Endothelial cell (in vitro differentiated cells): ENCODE results near the gene LRRC18. TPM values are rescaled to one million over a fixed set of nuclear protein-coding genes. Genes with fewer than 3 reads are reported as not detected.
A peak's percentile ranks its signal among the peaks of the same experiment; 100 is the strongest.

Source experiments
- DNase-seq: peaks from one replicate; pipeline ENCODE4 v3.0.0; 2021; ENCODE audit warnings: low spot score
- H3K27ac Mint-ChIP-seq: one replicate; pipeline ENCODE4 v1.8.0; 2021; ENCODE audit warnings: mixed read lengths, inconsistent platforms; ENCODE audit not compliant: unreplicated experiment
- H3K27me3 Mint-ChIP-seq: one replicate; pipeline ENCODE4 v1.8.0; 2021; ENCODE audit warnings: mild to moderate bottlenecking, moderate library complexity, mixed read lengths, inconsistent platforms; ENCODE audit not compliant: unreplicated experiment
- H3K36me3 Mint-ChIP-seq: one replicate; pipeline ENCODE4 v1.8.0; 2021; ENCODE audit warnings: mild to moderate bottlenecking, low read depth, mixed read lengths, inconsistent platforms; ENCODE audit not compliant: unreplicated experiment
- H3K4me1 Mint-ChIP-seq: one replicate; pipeline ENCODE4 v1.8.0; 2021; ENCODE audit warnings: mild to moderate bottlenecking, mixed read lengths, inconsistent platforms; ENCODE audit not compliant: unreplicated experiment
- H3K4me3 Mint-ChIP-seq: one replicate; pipeline ENCODE4 v1.8.0; 2021; ENCODE audit warnings: mild to moderate bottlenecking, mixed read lengths, inconsistent platforms; ENCODE audit not compliant: unreplicated experiment
- H3K9me3 Mint-ChIP-seq: one replicate; pipeline ENCODE4 v1.8.0; 2021; ENCODE audit warnings: mixed read lengths, inconsistent platforms; ENCODE audit not compliant: unreplicated experiment
- total RNA-seq: library from RNA; stranded (reverse); fragmentation: NEBNext Ultra II Directional; extraction: Animal tissue kit (Norgen Biotek cat#: 25700); gene quantifications from one replicate; pipeline ENCODE4 v1.2.1, GENCODE V29; 2021; ENCODE audit not compliant: unreplicated experiment
- TF ChIP-seq, protein P1 (sequence below): fragments of 200-600 bp; sonication (generic); IDR thresholded peaks from one replicate; pipeline ENCODE4 v1.5.0; 2021; ENCODE audit warnings: antibody characterized with exemption; ENCODE audit not compliant: unreplicated experiment

Gene LRRC18
- total RNA-seq, 1 donor from 2014 or later = not detected

GRCh38 chr10:48894911-48895802, 44.5 kb downstream of the LRRC18 start:
- no peaks in the 10 kb centered on the region for H3K4me1 Mint-ChIP-seq
- TF ChIP-seq, protein P1, sequence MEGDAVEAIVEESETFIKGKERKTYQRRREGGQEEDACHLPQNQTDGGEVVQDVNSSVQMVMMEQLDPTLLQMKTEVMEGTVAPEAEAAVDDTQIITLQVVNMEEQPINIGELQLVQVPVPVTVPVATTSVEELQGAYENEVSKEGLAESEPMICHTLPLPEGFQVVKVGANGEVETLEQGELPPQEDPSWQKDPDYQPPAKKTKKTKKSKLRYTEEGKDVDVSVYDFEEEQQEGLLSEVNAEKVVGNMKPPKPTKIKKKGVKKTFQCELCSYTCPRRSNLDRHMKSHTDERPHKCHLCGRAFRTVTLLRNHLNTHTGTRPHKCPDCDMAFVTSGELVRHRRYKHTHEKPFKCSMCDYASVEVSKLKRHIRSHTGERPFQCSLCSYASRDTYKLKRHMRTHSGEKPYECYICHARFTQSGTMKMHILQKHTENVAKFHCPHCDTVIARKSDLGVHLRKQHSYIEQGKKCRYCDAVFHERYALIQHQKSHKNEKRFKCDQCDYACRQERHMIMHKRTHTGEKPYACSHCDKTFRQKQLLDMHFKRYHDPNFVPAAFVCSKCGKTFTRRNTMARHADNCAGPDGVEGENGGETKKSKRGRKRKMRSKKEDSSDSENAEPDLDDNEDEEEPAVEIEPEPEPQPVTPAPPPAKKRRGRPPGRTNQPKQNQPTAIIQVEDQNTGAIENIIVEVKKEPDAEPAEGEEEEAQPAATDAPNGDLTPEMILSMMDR = no peak
- H3K4me3 Mint-ChIP-seq = no peak overlapping the region
- H3K27ac Mint-ChIP-seq = no peak overlapping the region
- no peak for DNase-seq
- peaks cover 7% of the 10 kb centered on the region for H3K27me3 Mint-ChIP-seq
- no peaks in the 10 kb centered on the region for H3K36me3 Mint-ChIP-seq
- no peaks in the 10 kb centered on the region for H3K9me3 Mint-ChIP-seq

DNA sequence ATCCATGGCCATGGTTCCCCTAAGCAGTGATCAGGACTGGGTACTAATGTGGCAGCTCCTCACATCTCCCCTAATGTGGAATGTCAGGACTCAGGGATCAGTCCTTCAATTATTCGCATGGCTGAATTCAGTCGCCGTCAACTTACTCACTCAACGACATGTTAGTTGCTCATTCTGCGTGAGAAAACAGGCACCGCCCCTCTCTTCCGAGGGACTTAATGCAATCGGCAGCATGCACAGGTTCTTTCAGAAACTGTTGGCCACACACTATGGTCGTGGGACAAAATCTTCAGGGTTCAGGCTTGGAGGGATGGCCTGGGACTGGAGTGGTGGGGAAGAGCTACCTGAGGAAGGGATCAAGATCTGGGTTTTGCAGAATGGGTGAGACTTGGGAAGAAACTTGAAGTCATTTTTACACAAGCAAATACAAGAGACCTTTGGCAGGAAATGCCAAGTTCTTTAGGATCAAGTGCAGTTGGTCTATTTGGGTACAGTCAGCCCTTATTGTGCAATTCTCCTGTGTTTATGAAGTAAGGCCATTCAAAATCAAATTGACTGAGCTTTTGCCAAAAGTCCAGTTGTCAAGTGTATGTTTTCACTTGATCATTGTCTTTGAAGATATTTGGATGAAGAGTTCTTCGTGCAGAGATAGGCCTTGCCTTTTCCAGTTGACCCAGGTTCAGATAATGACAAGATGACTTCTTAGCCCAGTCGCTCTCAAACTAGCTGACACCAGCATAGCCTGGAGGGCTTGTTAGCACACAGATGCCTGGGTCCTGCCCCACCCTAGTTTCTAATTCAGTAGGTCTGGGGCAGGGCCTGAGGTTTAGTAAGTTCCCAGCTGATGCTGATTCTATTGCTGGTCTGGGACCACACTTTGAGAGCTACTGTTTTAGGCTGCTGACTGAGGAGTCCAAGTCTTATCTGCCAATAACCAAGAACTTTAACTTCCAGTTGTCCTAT, 48.5 kb downstream of the LRRC18 start:
- H3K4me1 Mint-ChIP-seq = no peaks in the 10 kb centered on the region
- no peak overlapping the region for H3K4me3 Mint-ChIP-seq
- H3K9me3 Mint-ChIP-seq = no peaks in the 10 kb centered on the region
- no peak for DNase-seq
- peaks cover 7% of the 10 kb centered on the region for H3K27me3 Mint-ChIP-seq
- TF ChIP-seq, protein P1 = no peak
- H3K27ac Mint-ChIP-seq = peak overlapping the region; percentile 44
- no peaks in the 10 kb centered on the region for H3K36me3 Mint-ChIP-seq

- Mint-ChIP-seq H3K27me3 (peaks cover 5% of the 10 kb centered on the region), H3K4me1 (peaks cover 7% of the 10 kb centered on the region)
- TF ChIP-seq, protein P1 = no peak
These were observed 51.7 kb downstream of the LRRC18 start for GRCh38 chr10:48887982-48888381.

GRCh38 chr10:48885376-48885775, 54.3 kb downstream of the LRRC18 start:
- no peaks in the 10 kb centered on the region for H3K9me3 Mint-ChIP-seq
- peaks cover 5% of the 10 kb centered on the region for H3K27me3 Mint-ChIP-seq
- H3K27ac Mint-ChIP-seq = no peak overlapping the region
- TF ChIP-seq, protein P1 = peak; percentile 23
- no peak overlapping the region for H3K4me3 Mint-ChIP-seq
- H3K4me1 Mint-ChIP-seq = peaks cover 7% of the 10 kb centered on the region
- peak; percentile 35 for DNase-seq
- H3K36me3 Mint-ChIP-seq = no peaks in the 10 kb centered on the region

More at GRCh38 chr10:48887982-48888381, 51.7 kb downstream of the LRRC18 start:
- no peaks in the 10 kb centered on the region for H3K9me3 Mint-ChIP-seq
- H3K36me3 Mint-ChIP-seq = no peaks in the 10 kb centered on the region
- no peak for DNase-seq
- H3K27ac Mint-ChIP-seq = no peak overlapping the region
- H3K4me3 Mint-ChIP-seq = no peak overlapping the region
